Heart right ventricle (tissue), 16 donors: ENCODE measurements around the gene NPR3. TPM values are rescaled to one million over a fixed set of nuclear protein-coding genes. Genes with fewer than 3 reads are reported as not detected.

Experiments used
- ATAC-seq, 8 donors: fragments of 200-7000 bp; cut with Tn5 transposase; one replicate each; pipeline ENCODE4 v1.9.1; 2020; ENCODE audit warnings: mild to moderate bottlenecking in 8 of 8, moderate library complexity in 8 of 8, moderate number of reproducible peaks in 1 of 8
- DNase-seq, 2 donors: peaks; one replicate each; pipeline ENCODE4 v3.0.0-alpha.2; 2020
- H3K27ac ChIP-seq, 10 donors: fragments of 200-600 bp; sonication (generic) in 2 of 10; one replicate each; pipeline versions ENCODE4 v1.5.0 to v1.8.0; 2020 to 2022; ENCODE audit warnings: mild to moderate bottlenecking in 3 of 10
- H3K27me3 ChIP-seq, 7 donors: fragments of 200-600 bp; one replicate each; pipeline ENCODE4 v1.8.0; 2021 to 2022; ENCODE audit warnings: mild to moderate bottlenecking in 2 of 7
- H3K36me3 ChIP-seq, 9 donors: fragments of 200-600 bp; sonication (generic) in 1 of 9; one replicate each; pipeline versions ENCODE4 v1.5.0 to v1.8.0; 2020 to 2022; ENCODE audit warnings: mild to moderate bottlenecking in 2 of 9
- H3K4me1 ChIP-seq, 9 donors: fragments of 200-600 bp; sonication (generic) in 1 of 9; one replicate each; pipeline versions ENCODE4 v1.5.0 to v1.8.0; 2020 to 2022; ENCODE audit warnings: mild to moderate bottlenecking in 4 of 9
- H3K4me3 ChIP-seq, 10 donors: fragments of 200-600 bp; sonication (generic) in 2 of 10; one replicate each; pipeline versions ENCODE4 v1.5.0 to v1.8.0; 2020 to 2022; ENCODE audit warnings: mild to moderate bottlenecking in 7 of 10, moderate library complexity in 2 of 10
- H3K9me3 ChIP-seq, 11 donors: fragments of 200-600 bp in 10 of 11; sonication (generic) in 2 of 11; one replicate each; pipeline versions ENCODE4 v1.5.0 to v1.8.0; 2013 to 2022; ENCODE audit warnings: mild to moderate bottlenecking in 2 of 11, control low read depth in 1 of 11, moderate library complexity in 1 of 11
- WGBS, 2 donors: extraction: QIAGEN DNeasy Blood & Tissue Kit; methylation state at CpG; one replicate each; pipeline ENCODE4 v1.1.7; 2013; ENCODE audit warnings: inconsistent platforms in 1 of 2; 5-methylcytosine and 5-hydroxymethylcytosine counted together
- intact Hi-C, 10 donors: fragments of 100-400 bp; cut with DNase I; formaldehyde crosslinking; loops; one replicate each; pipeline versions ENCODE4 v1.11.1 to v1.14.2; 2022
- polyA plus RNA-seq, 2 donors: library from polyadenylated mRNA; stranded (reverse); fragments of 200-250 nt; gene quantifications; one replicate each; pipeline ENCODE4 v1.2.3, GENCODE V29; 2013
- total RNA-seq, 10 donors: library from RNA; stranded (reverse); fragmentation: NEBNext Ultra II Directional in 3 of 10; extraction: Animal tissue kit (Norgen Biotek cat#: 25700) in 3 of 10; gene quantifications; one replicate each; pipeline versions ENCODE4 v1.2.1 to v1.2.4, GENCODE V29; 2021 to 2023
- TF ChIP-seq, protein P1 (sequence below), 9 donors: fragments of 200-600 bp; sonication (generic) in 2 of 9; IDR thresholded peaks; one replicate each; pipeline versions ENCODE4 v1.5.0 to v1.8.0; 2021 to 2022; ENCODE audit warnings: antibody characterized with exemption in 9 of 9, mild to moderate bottlenecking in 5 of 9, moderate library complexity in 1 of 9
- donor health status: Arrhythmogenic right ventricular cardiomyopathy.
- donor health status: ischemic (EF 13 %, LVEDD 7.1; RV severe dilation, severe dysfunction).
- donor health status: healthy with polysubstance abuse.
- donor health status: DM: no; HTN: yes; CAD: no.
- donor health status: DM: no; HTN: no; CAD: no.
- donor health status: ischemic (EF 25% LVEDD 6.9; RV normal size, moderate dysfunction).
- donor health status: ischemic (EF 25% LVEDD 5.7; RV mildly dilated, moderate dysfunction).
- donor health status: healthy.
- donor health status: DM: yes; HTN: yes; CAD: no.
- donor health status: Ischemic cardiomyopathy.
- donor health status: ischemic (EF 35%, LVEDD 5.7; RV mildly dilated, moderate dysfunction).
- donor health status: nonischemic (EF 11% LVEDD 7.7; RV severe dilation, severe dysfunction).
- donor health status: DM: yes; HTN: yes; CAD: no.
- donor health status: PGD.
- donor health status: ischemic (EF 29% LVEDD 5.4; RV normal size, mild dysfunction).
- donor health status: nonischemic (EF 23%, LVEDD 6.1; RV moderate dilation, normal function).

Gene NPR3
- total and polyA plus RNA-seq, 12 donors = 6.0 to 135 (median 32.3) TPM

DNA sequence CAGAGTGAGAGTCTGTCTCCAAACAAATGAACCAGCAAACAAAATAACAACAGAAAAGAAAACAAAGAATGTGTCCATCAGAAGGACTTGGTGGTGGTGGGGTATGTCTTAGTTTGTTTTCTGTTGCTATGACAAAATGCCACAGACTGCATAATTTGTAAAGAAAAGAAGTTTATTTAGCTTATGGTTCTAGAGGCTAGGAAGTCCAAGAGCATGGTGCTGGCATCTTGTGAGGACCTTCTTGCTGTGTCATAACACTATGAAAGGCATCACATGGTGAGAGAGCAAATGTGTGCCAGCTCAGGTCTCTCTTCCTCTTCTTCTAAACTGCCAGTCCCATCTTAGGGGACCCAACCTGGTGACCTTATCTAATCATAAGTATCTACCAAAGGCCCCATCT is 10.5 kb downstream of the NPR3 start:
- no peaks in the 10 kb centered on the region for H3K27me3 ChIP-seq
- no peak overlapping the region for H3K27ac ChIP-seq
- DNase-seq = no peak
- H3K4me3 ChIP-seq = no peak overlapping the region
- peaks cover 0 to 28% (median 3%) of the 10 kb centered on the region in 11 donors for H3K9me3 ChIP-seq
- peaks cover 0 to 26% (median 0%) of the 10 kb centered on the region in 9 donors for H3K4me1 ChIP-seq
- intact Hi-C loops = no loop called here
- TF ChIP-seq, protein P1, sequence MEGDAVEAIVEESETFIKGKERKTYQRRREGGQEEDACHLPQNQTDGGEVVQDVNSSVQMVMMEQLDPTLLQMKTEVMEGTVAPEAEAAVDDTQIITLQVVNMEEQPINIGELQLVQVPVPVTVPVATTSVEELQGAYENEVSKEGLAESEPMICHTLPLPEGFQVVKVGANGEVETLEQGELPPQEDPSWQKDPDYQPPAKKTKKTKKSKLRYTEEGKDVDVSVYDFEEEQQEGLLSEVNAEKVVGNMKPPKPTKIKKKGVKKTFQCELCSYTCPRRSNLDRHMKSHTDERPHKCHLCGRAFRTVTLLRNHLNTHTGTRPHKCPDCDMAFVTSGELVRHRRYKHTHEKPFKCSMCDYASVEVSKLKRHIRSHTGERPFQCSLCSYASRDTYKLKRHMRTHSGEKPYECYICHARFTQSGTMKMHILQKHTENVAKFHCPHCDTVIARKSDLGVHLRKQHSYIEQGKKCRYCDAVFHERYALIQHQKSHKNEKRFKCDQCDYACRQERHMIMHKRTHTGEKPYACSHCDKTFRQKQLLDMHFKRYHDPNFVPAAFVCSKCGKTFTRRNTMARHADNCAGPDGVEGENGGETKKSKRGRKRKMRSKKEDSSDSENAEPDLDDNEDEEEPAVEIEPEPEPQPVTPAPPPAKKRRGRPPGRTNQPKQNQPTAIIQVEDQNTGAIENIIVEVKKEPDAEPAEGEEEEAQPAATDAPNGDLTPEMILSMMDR (IDR thresholded peaks at IDR 0.05) = no peak
- ATAC-seq = no peak
- peaks cover 0 to 28% (median 0%) of the 10 kb centered on the region in 9 donors for H3K36me3 ChIP-seq

DNA sequence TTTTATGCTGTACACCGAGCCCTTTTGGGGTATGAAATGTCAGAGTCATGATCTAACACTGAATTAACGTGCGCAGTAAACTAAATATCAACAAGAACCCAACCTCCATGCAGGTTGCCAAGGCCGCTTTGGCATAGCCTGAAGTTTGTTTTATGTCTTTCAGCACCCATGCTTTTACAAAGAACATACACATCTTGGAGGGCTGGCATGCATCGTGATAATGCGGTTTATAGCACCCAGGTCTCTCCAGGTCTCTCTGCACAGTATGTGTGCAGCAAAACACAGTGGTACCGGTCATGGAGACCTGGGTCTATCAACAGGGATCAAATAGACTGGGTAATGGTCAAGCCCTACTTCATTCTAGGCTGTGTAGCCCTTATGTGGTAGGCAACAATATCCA is 11.8 kb downstream of the NPR3 start:
- DNase-seq (no peak), ATAC-seq (peak in 7 of 8 donors; percentile 23 to 88 (median 74))
- Histone ChIP-seq H3K36me3 (peaks cover 0 to 34% (median 0%) of the 10 kb centered on the region in 9 donors), H3K4me1 (peaks cover 0 to 26% (median 0%) of the 10 kb centered on the region in 9 donors), H3K27me3 (no peaks in the 10 kb centered on the region), H3K27ac (peak overlapping the region in 1 of 10 donors; percentile 37), H3K4me3 (no peak overlapping the region), H3K9me3 (peaks cover 0 to 33% (median 8%) of the 10 kb centered on the region in 11 donors)
- intact Hi-C loops = no loop called here
- TF ChIP-seq, protein P1 (IDR thresholded peaks at IDR 0.05) = no peak
- WGBS, 2 donors = 42 to 61% methylated on average over 7 of the region's 7 CpGs

DNA sequence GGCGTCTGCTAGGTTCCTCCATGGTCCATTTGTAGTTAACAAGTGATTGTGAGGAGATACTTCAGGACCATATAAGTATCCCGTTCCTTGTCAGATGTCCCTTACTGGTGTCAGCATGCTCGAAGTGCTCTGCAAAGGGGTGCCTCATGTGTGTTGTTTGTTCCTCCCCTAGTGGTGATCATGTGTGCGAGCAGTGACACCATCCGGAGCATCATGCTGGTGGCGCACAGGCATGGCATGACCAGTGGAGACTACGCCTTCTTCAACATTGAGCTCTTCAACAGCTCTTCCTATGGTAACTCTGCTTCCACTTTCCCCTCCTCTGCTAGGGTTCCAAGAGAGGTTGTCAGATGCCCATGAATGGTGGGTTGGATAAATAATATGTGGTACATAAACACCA is 13.4 kb downstream of the NPR3 start:
- Histone ChIP-seq H3K4me1 (peaks cover 0 to 26% (median 0%) of the 10 kb centered on the region in 9 donors), H3K27ac (no peak overlapping the region), H3K9me3 (peaks cover 0 to 25% (median 8%) of the 10 kb centered on the region in 11 donors), H3K36me3 (peaks cover 0 to 30% (median 0%) of the 10 kb centered on the region in 9 donors), H3K4me3 (no peak overlapping the region), H3K27me3 (no peaks in the 10 kb centered on the region)
- ATAC-seq = no peak
- WGBS, 2 donors = 96 to 97% methylated on average over 7 of the region's 7 CpGs
- TF ChIP-seq, protein P1 (IDR thresholded peaks at IDR 0.05) = no peak
- no peak for DNase-seq
- intact Hi-C loops = no loop called here

DNA sequence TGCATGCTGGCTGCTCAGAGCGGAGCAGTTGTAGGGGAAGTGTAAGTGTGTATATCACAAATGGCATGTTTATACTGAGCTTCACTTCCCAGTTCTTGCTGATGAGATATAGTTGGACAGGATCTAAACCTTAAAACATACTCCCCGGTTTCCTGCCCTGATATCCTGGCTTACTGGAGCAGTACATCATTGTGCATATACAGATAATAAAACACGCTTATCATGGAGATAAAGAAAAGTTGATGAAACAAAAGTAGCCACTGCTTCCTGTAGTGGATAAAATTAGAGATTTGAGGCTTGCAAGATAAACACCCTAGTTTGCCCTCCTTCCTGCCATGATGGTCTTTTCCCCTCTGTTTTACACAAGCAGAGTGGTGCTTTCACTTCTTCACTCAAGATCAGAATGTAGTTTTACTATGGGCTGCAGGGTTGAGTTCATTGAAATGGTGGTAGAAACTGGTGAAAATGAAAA is 15.0 kb downstream of the NPR3 start:
- TF ChIP-seq, protein P1 (IDR thresholded peaks at IDR 0.05) = no peak
- 7 to 15% methylated on average over 3 of the region's 3 CpGs for WGBS, 2 donors
- no peak overlapping the region for H3K27ac ChIP-seq
- no peak overlapping the region for H3K4me3 ChIP-seq
- DNase-seq = no peak
- intact Hi-C loops = no loop called here
- ATAC-seq = peak in 1 of 8 donors; percentile 25
- H3K27me3 ChIP-seq = no peaks in the 10 kb centered on the region
- peaks cover 0 to 30% (median 0%) of the 10 kb centered on the region in 9 donors for H3K36me3 ChIP-seq
- peaks cover 0 to 21% (median 8%) of the 10 kb centered on the region in 11 donors for H3K9me3 ChIP-seq
- peaks cover 0 to 26% (median 0%) of the 10 kb centered on the region in 9 donors for H3K4me1 ChIP-seq
